CD8-positive, alpha-beta memory T cell (primary cell): ENCODE measurements around the gene JOSD1. TPM values are rescaled to one million over a fixed set of nuclear protein-coding genes. Genes with fewer than 3 reads are reported as not detected.

Experiments
- CTCF ChIA-PET: fragments of 350-600 bp; sonication (Branson Sonifier 250); formaldehyde crosslinking; loops from one replicate; lab custom pipeline; 2021; ENCODE audit warnings: antibody characterized with exemption; lab: Charles Lee
- POLR2A ChIA-PET: fragments of 350-600 bp; sonication (Branson Sonifier 250); formaldehyde crosslinking; loops from one replicate; lab custom pipeline; 2021; ENCODE audit warnings: antibody characterized with exemption; lab: Charles Lee
- DNase-seq, 5 donors: peaks; one replicate each; pipeline versions ENCODE4 v3.0.0 to v3.0.0-alpha.2; 2020 to 2022; ENCODE audit warnings: mixed read lengths in 1 of 5
- H3K27ac ChIP-seq: one replicate; pipeline ENCODE4 v1.7.0; 2013; ENCODE audit warnings: low read depth, mild to moderate bottlenecking, low read length, moderate library complexity
- H3K27me3 ChIP-seq: 2 replicates; pipeline ENCODE4 v1.7.0; 2013; ENCODE audit warnings: low read length, mild to moderate bottlenecking; ENCODE audit not compliant: insufficient read depth, poor library complexity, severe bottlenecking
- H3K36me3 ChIP-seq: 2 replicates; pipeline ENCODE4 v1.7.0; 2013; ENCODE audit warnings: mild to moderate bottlenecking, low read length, moderate library complexity; ENCODE audit not compliant: insufficient read depth
- H3K4me1 ChIP-seq: 2 replicates; pipeline ENCODE4 v1.7.0; 2013; ENCODE audit warnings: mild to moderate bottlenecking, low read length, moderate library complexity; ENCODE audit not compliant: insufficient read depth
- H3K4me3 ChIP-seq: 2 replicates; pipeline ENCODE4 v1.7.0; 2013; ENCODE audit warnings: mild to moderate bottlenecking, low read length
- H3K9me3 ChIP-seq: 2 replicates; pipeline ENCODE4 v1.7.0; 2013; ENCODE audit warnings: mild to moderate bottlenecking, low read length
- H3K27ac Mint-ChIP-seq, 8 donors: one replicate each; pipeline ENCODE4 v1.8.0; 2020 to 2021; ENCODE audit warnings: mixed read lengths in 8 of 8, mild to moderate bottlenecking in 6 of 8, inconsistent platforms in 3 of 8, moderate library complexity in 3 of 8
- H3K27me3 Mint-ChIP-seq, 2 donors: one replicate each; pipeline ENCODE4 v1.8.0; 2020 to 2021; ENCODE audit warnings: mixed read lengths in 2 of 2, mild to moderate bottlenecking in 1 of 2, moderate library complexity in 1 of 2
- H3K36me3 Mint-ChIP-seq, 3 donors: one replicate each; pipeline ENCODE4 v1.8.0; 2020 to 2021; ENCODE audit warnings: mixed read lengths in 3 of 3, inconsistent platforms in 1 of 3, mild to moderate bottlenecking in 1 of 3
- H3K4me1 Mint-ChIP-seq, 3 donors: one replicate each; pipeline ENCODE4 v1.8.0; 2020 to 2021; ENCODE audit warnings: mixed read lengths in 3 of 3, inconsistent platforms in 1 of 3, mild to moderate bottlenecking in 1 of 3
- H3K4me3 Mint-ChIP-seq, 7 donors: one replicate each; pipeline ENCODE4 v1.8.0; 2020 to 2021; ENCODE audit warnings: mixed read lengths in 7 of 7, mild to moderate bottlenecking in 6 of 7, moderate library complexity in 4 of 7, inconsistent platforms in 2 of 7
- H3K9me3 Mint-ChIP-seq, 5 donors: one replicate each; pipeline ENCODE4 v1.8.0; 2020 to 2022; ENCODE audit warnings: mixed read lengths in 5 of 5, mild to moderate bottlenecking in 3 of 5, moderate library complexity in 2 of 5, inconsistent platforms in 1 of 5
- polyA plus RNA-seq: library from polyadenylated mRNA; unstranded; fragments of 300-500 nt; fragmentation: Illumina TruSeq; gene quantifications from one replicate; pipeline ENCODE4 v1.2.3, GENCODE V29; 2021
- total RNA-seq, 2 experiments: library from RNA; stranded (reverse); gene quantifications; one replicate each; pipeline ENCODE4 v1.2.3, GENCODE V29; 2021

Gene JOSD1
- total and polyA plus RNA-seq, 3 experiments from 2014 or later, result 9.3 to 96.4 (median 86.0) TPM

DNA sequence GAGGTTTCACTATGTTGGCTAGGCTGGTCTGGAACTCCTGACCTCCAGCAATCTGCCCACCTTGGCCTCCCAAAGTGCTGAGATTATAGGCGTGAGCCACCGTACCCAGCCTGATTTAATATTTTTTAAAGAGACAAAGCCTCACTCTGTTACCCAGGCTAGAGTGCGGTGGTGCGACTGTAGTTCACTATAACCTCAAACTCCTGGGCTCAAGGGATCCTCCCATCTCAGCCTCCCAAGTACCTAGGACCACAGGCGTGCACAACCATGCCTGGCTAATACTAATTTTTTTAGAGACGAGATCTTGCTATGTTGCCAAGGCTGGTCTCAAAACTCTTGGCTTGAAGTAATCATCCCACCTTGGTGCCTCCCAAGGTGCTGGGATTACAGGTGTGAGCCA lies 18.5 kb upstream of the JOSD1 start:
- CTCF ChIA-PET, result interaction anchor here (1.1 kb wide), 1 partner anchor 124 kb away, joined by 3 read pairs; no protein-coding TSS in a partner anchor
- H3K27ac ChIP-seq, result no peak overlapping the region
- DNase-seq, result no peak

DNA sequence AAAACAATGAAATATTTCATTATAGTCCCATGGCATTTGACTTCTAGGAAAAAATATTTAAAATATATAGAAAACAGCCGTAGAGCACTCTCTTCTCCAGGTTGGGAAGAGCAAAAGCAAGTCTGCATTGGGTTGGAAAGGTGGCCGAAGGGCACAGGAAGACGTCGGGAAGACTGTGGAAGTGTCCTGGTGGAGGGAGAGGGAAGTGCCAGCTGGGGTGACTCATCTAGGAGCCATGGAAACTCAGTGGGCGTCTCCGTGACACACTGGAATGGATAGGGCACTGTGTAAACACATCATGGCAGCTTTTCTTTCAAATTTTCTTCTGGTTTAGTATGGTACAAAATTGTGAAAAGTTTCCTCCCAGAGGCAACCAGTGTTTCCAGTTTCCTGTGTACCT lies 17.7 kb upstream of the JOSD1 start:
- ChIA-PET CTCF (interaction anchor here (2.0 kb wide), 1 partner anchor 9 kb away, joined by 4 read pairs; no protein-coding TSS in a partner anchor), POLR2A (no interaction called here)
- H3K27ac ChIP-seq, result no peak overlapping the region
- Mint-ChIP-seq H3K27me3 (no peaks in the 10 kb centered on the region), H3K36me3 (peaks cover 0 to 85% (median 18%) of the 10 kb centered on the region in 3 donors), H3K4me3 (peak overlapping the region in 1 of 7 donors; percentile 6), H3K27ac (peak overlapping the region in 4 of 8 donors; percentile 5 to 69 (median 14)), H3K4me1 (peaks cover 21 to 32% (median 26%) of the 10 kb centered on the region in 3 donors), H3K9me3 (no peaks in the 10 kb centered on the region)
- no peak for DNase-seq
- H3K36me3 ChIP-seq, result peaks cover 56% of the 10 kb centered on the region
- H3K9me3 ChIP-seq, result no peaks in the 10 kb centered on the region
- H3K27me3 ChIP-seq, result no peaks in the 10 kb centered on the region
- H3K4me1 ChIP-seq, result peaks cover 9% of the 10 kb centered on the region
- no peak overlapping the region for H3K4me3 ChIP-seq

More for the DNA sequence above, 18.5 kb upstream of the JOSD1 start:
- H3K4me1 Mint-ChIP-seq, result peaks cover 16 to 25% (median 18%) of the 10 kb centered on the region in 3 donors
- Histone ChIP-seq H3K27me3 (no peaks in the 10 kb centered on the region), H3K36me3 (peaks cover 62% of the 10 kb centered on the region), H3K9me3 (no peaks in the 10 kb centered on the region), H3K4me3 (no peak overlapping the region), H3K4me1 (peaks cover 4% of the 10 kb centered on the region)
- H3K9me3 Mint-ChIP-seq, result no peaks in the 10 kb centered on the region
- H3K36me3 Mint-ChIP-seq, result peaks cover 0 to 87% (median 18%) of the 10 kb centered on the region in 3 donors
- no peak overlapping the region for H3K4me3 Mint-ChIP-seq
- no peaks in the 10 kb centered on the region for H3K27me3 Mint-ChIP-seq
- peak overlapping the region in 2 of 8 donors; percentile 29 to 57 for H3K27ac Mint-ChIP-seq
- POLR2A ChIA-PET, result no interaction called here

DNA sequence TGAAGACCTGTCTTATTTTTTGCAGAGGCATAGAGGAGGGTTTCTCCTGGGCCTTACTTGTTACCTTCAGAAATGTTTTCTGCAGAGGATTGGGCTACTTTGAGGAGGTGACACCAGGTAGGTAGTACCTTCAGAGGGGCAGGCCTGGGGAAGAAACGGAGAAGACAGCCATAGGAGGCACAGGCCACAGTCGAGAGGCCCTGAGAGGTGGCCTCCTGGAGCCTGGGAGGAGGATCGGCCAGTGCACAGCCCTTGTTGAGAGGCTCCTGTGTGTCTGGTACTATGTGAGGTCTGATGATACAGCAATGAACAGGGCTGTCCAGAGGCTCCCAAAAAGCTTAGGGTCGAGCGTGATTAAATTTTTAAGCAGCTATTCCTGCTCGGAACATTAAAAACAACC lies 16.5 kb upstream of the JOSD1 start:
- Mint-ChIP-seq H3K36me3 (peaks cover 0 to 85% (median 18%) of the 10 kb centered on the region in 3 donors), H3K4me1 (peaks cover 33 to 44% (median 37%) of the 10 kb centered on the region in 3 donors), H3K9me3 (no peaks in the 10 kb centered on the region), H3K4me3 (no peak overlapping the region), H3K27me3 (no peaks in the 10 kb centered on the region), H3K27ac (peak overlapping the region in 3 of 8 donors; percentile 51 to 63 (median 62))
- ChIA-PET CTCF (interaction anchor here (2.0 kb wide), 1 partner anchor 8 kb away, joined by 4 read pairs; no protein-coding TSS in a partner anchor), POLR2A (interaction anchor here (1.0 kb wide), 1 partner anchor 9 kb away, joined by 3 read pairs; no protein-coding TSS in a partner anchor)
- Histone ChIP-seq H3K4me3 (no peak overlapping the region), H3K4me1 (peaks cover 20% of the 10 kb centered on the region), H3K36me3 (peaks cover 49% of the 10 kb centered on the region), H3K27ac (no peak overlapping the region), H3K27me3 (no peaks in the 10 kb centered on the region), H3K9me3 (no peaks in the 10 kb centered on the region)
- DNase-seq, result no peak

DNA sequence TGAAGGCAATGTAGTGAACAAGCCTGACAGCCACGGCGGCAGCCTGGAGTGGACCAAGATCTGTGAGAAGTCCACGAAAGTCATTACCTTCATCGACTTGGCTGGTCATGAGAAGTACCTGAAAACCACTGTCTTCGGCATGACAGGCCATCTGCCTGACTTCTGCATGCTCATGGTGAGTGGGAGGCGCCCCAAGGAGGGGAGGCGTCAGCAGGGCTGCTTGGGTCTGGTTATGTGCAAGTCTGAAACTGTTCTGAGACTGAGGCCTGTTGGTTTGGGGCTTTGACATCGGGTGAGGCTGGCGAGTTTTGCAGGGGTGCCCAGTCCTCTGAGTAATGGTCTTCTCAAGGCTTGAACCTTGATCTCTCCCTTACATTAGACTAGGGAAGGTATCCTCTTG lies 16.1 kb upstream of the JOSD1 start:
- Histone ChIP-seq H3K27ac (no peak overlapping the region), H3K9me3 (no peaks in the 10 kb centered on the region), H3K4me1 (peaks cover 22% of the 10 kb centered on the region), H3K36me3 (peaks cover 49% of the 10 kb centered on the region), H3K4me3 (no peak overlapping the region), H3K27me3 (no peaks in the 10 kb centered on the region)
- ChIA-PET CTCF (interaction anchor here (2.0 kb wide), 1 partner anchor 7 kb away, joined by 4 read pairs; no protein-coding TSS in a partner anchor), POLR2A (interaction anchor here (1.0 kb wide), 1 partner anchor 9 kb away, joined by 3 read pairs; no protein-coding TSS in a partner anchor)
- H3K27ac Mint-ChIP-seq, result peak overlapping the region in 6 of 8 donors; percentile 40 to 70 (median 60)
- peaks cover 0 to 84% (median 14%) of the 10 kb centered on the region in 3 donors for H3K36me3 Mint-ChIP-seq
- DNase-seq, result no peak
- H3K27me3 Mint-ChIP-seq, result no peaks in the 10 kb centered on the region
- H3K9me3 Mint-ChIP-seq, result no peaks in the 10 kb centered on the region
- H3K4me3 Mint-ChIP-seq, result no peak overlapping the region
- peaks cover 36 to 48% (median 41%) of the 10 kb centered on the region in 3 donors for H3K4me1 Mint-ChIP-seq

DNA sequence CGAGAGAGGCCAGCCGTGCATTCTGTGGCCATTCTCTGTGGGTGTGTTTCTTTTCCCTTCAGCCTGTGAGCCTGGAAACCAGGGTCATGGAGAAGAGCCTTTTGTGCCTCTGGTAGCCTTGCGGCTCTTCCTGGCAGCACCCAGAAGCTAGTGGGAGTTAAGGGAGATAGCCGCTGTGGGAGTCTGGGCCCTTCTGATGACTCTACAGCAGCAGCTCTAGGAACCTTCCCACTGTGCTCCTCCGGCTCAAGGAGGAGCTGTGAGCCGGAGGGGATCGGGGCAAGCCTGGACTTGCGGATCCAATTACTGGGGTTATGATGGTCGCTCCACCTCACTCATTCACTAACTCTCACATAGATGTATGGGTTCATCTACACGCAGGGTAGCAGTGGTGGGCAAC lies 15.5 kb upstream of the JOSD1 start:
- peak overlapping the region in 1 of 8 donors; percentile 58 for H3K27ac Mint-ChIP-seq
- POLR2A ChIA-PET, result no interaction called here

GRCh38 chr22:38715852-38716251 lies 15.1 kb upstream of the JOSD1 start:
- Mint-ChIP-seq H3K4me3 (no peak overlapping the region), H3K27ac (no peak overlapping the region), H3K27me3 (no peaks in the 10 kb centered on the region), H3K4me1 (peaks cover 39 to 52% (median 47%) of the 10 kb centered on the region in 3 donors), H3K36me3 (peaks cover 0 to 81% (median 10%) of the 10 kb centered on the region in 3 donors), H3K9me3 (no peaks in the 10 kb centered on the region)
- Histone ChIP-seq H3K4me3 (no peak overlapping the region), H3K9me3 (no peaks in the 10 kb centered on the region), H3K27me3 (no peaks in the 10 kb centered on the region), H3K27ac (no peak overlapping the region), H3K36me3 (peaks cover 44% of the 10 kb centered on the region), H3K4me1 (peaks cover 22% of the 10 kb centered on the region)
- no peak for DNase-seq
- ChIA-PET CTCF (interaction anchor here (1.6 to 2.2 kb wide), 2 partner anchors 9 to 17 kb away, joined by 8 read pairs; no protein-coding TSS in a partner anchor), POLR2A (no interaction called here)

More for the DNA sequence above, 15.5 kb upstream of the JOSD1 start:
- no peak for DNase-seq
- H3K4me3 Mint-ChIP-seq, result no peak overlapping the region
- H3K27me3 Mint-ChIP-seq, result no peaks in the 10 kb centered on the region
- no peaks in the 10 kb centered on the region for H3K9me3 Mint-ChIP-seq
- peaks cover 35 to 48% (median 43%) of the 10 kb centered on the region in 3 donors for H3K4me1 Mint-ChIP-seq
- H3K27me3 ChIP-seq, result no peaks in the 10 kb centered on the region
- H3K27ac ChIP-seq, result no peak overlapping the region
- H3K36me3 Mint-ChIP-seq, result peaks cover 0 to 81% (median 10%) of the 10 kb centered on the region in 3 donors
- H3K4me1 ChIP-seq, result peaks cover 22% of the 10 kb centered on the region
- no peak overlapping the region for H3K4me3 ChIP-seq
- CTCF ChIA-PET, result no interaction called here
- H3K9me3 ChIP-seq, result no peaks in the 10 kb centered on the region
- peaks cover 45% of the 10 kb centered on the region for H3K36me3 ChIP-seq

- no peaks in the 10 kb centered on the region for H3K9me3 Mint-ChIP-seq
- no peak overlapping the region for H3K4me3 Mint-ChIP-seq
- ChIA-PET CTCF (interaction anchor here (1.6 to 2.2 kb wide), 2 partner anchors 10 to 18 kb away, joined by 8 read pairs; no protein-coding TSS in a partner anchor), POLR2A (interaction anchor here (0.6 kb wide), 1 partner anchor 120 kb away, joined by 7 read pairs; no protein-coding TSS in a partner anchor)
- no peaks in the 10 kb centered on the region for H3K9me3 ChIP-seq
- no peak for DNase-seq
- H3K36me3 ChIP-seq, result peaks cover 38% of the 10 kb centered on the region
- peaks cover 0 to 82% (median 13%) of the 10 kb centered on the region in 3 donors for H3K36me3 Mint-ChIP-seq
- H3K27ac Mint-ChIP-seq, result peak overlapping the region in 7 of 8 donors; percentile 19 to 81 (median 60)
- H3K4me1 Mint-ChIP-seq, result peaks cover 45 to 58% (median 53%) of the 10 kb centered on the region in 3 donors
- peaks cover 22% of the 10 kb centered on the region for H3K4me1 ChIP-seq
- no peaks in the 10 kb centered on the region for H3K27me3 ChIP-seq
- H3K27me3 Mint-ChIP-seq, result no peaks in the 10 kb centered on the region
- no peak overlapping the region for H3K4me3 ChIP-seq
- H3K27ac ChIP-seq, result no peak overlapping the region
These were observed 14.5 kb upstream of the JOSD1 start for GRCh38 chr22:38715176-38715764.

DNA sequence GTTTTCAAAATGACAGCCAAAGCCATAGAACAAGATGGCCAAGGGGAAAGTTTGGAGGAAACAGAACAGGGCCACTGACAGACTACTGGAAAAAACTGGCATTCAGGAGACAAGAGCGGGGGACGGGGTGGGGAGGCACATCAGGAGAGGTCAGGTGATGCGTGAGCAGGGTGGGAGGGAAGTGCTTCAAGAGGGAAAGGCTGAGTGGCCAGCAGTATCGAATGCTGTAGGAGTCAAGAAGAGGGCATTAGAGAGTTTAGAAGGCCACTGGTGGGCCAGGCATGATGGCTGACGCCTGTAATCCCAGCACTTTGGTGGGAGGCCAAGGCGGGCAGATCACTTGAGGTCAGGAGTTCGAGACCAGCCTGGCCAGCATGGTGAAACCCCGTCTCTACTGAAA lies 13.2 kb upstream of the JOSD1 start:
- Mint-ChIP-seq H3K36me3 (peaks cover 0 to 86% (median 13%) of the 10 kb centered on the region in 3 donors), H3K9me3 (no peaks in the 10 kb centered on the region), H3K4me3 (no peak overlapping the region), H3K27ac (peak overlapping the region in 7 of 8 donors; percentile 8 to 80 (median 59)), H3K27me3 (no peaks in the 10 kb centered on the region), H3K4me1 (peaks cover 55 to 72% (median 64%) of the 10 kb centered on the region in 3 donors)
- Histone ChIP-seq H3K4me1 (peaks cover 34% of the 10 kb centered on the region), H3K9me3 (no peaks in the 10 kb centered on the region), H3K27me3 (no peaks in the 10 kb centered on the region), H3K36me3 (peaks cover 38% of the 10 kb centered on the region), H3K4me3 (no peak overlapping the region), H3K27ac (no peak overlapping the region)
- ChIA-PET POLR2A (no interaction called here), CTCF (interaction anchor here (2.2 kb wide), 1 partner anchor 11 kb away, joined by 8 read pairs; no protein-coding TSS in a partner anchor)
- no peak for DNase-seq
